Esophagus squamous epithelium (tissue), 5 donors: ENCODE results near the gene ATP10B. TPM values are rescaled to one million over a fixed set of nuclear protein-coding genes. Genes with fewer than 3 reads are reported as not detected.

Source experiments
- DNase-seq: peaks from one replicate; lab custom pipeline; 2025; lab: John Stamatoyannopoulos, UW
- H3K27ac ChIP-seq, 4 donors: fragments of 200-600 bp; sonication (generic); one replicate each; pipeline ENCODE4 v1.5.1; 2016 to 2019; ENCODE audit warnings: mild to moderate bottlenecking in 1 of 4
- H3K27me3 ChIP-seq, 4 donors: fragments of 200-600 bp; sonication (generic); 1 replicate in 3 of 4; 2 replicates in 1 of 4; pipeline versions ENCODE4 v1.5.1 to v1.6.0; 2017 to 2021; ENCODE audit warnings: antibody characterized with exemption in 1 of 4
- H3K36me3 ChIP-seq, 3 donors: fragments of 200-600 bp; sonication (generic); one replicate each; pipeline ENCODE4 v1.5.1; 2016 to 2019
- H3K4me1 ChIP-seq, 3 donors: fragments of 200-600 bp; sonication (generic); one replicate each; pipeline ENCODE4 v1.5.1; 2017 to 2019
- H3K4me3 ChIP-seq, 4 donors: fragments of 200-600 bp; sonication (generic); 1 replicate in 3 of 4; 2 replicates in 1 of 4; pipeline ENCODE4 v1.5.1; 2016 to 2019; ENCODE audit warnings: mild to moderate bottlenecking in 2 of 4, moderate library complexity in 1 of 4
- H3K9me3 ChIP-seq, 3 donors: fragments of 200-600 bp; sonication (generic); one replicate each; pipeline ENCODE4 v1.5.1; 2016 to 2019
- CTCF ChIP-seq, 6 experiments: fragments of 450-650 bp in 4 of 6; fragments of 200-600 bp in 2 of 6; sonication (generic) in 2 of 6; IDR thresholded peaks; one replicate each; pipeline ENCODE4 v1.5.1; 2016 to 2019; ENCODE audit warnings: antibody characterized with exemption in 6 of 6, mild to moderate bottlenecking in 4 of 6, moderate library complexity in 4 of 6
- POLR2A ChIP-seq, 4 donors: fragments of 450-650 bp; IDR thresholded peaks; one replicate each; pipeline ENCODE4 v1.6.1; 2017; ENCODE audit warnings: antibody characterized with exemption in 4 of 4, mild to moderate bottlenecking in 4 of 4, moderate library complexity in 3 of 4
- WGBS, 2 donors: methylation state at CpG; one replicate each; pipeline ENCODE4 v1.1.5; 2018; 5-methylcytosine and 5-hydroxymethylcytosine counted together
- intact Hi-C: fragments of 100-400 bp; cut with DNase I; formaldehyde crosslinking; loops from one replicate; pipeline ENCODE4 v1.15.0; 2022
- total RNA-seq, 4 donors: library from RNA; depleted of rRNA; stranded (reverse); fragments of >200 nt; gene quantifications; one replicate each; pipeline ENCODE4 v1.1.0, GENCODE V29; 2016
- donor health status: DM: yes; HTN: yes; CAD: no.

Gene ATP10B
- total RNA-seq, 4 donors from 2014 or later = 6.1 to 26.6 (median 14.4) TPM

- no peaks in the 10 kb centered on the region for H3K9me3 ChIP-seq
- intact Hi-C loops = no loop called here
- H3K27ac ChIP-seq = no peak overlapping the region
- 20 to 38% methylated on average over 1 of the region's 1 CpG for WGBS, 2 donors
- H3K4me3 ChIP-seq = no peak overlapping the region
- TF ChIP-seq POLR2A (IDR thresholded peaks at IDR 0.05) (no peak), CTCF (IDR thresholded peaks at IDR 0.05) (no peak)
- H3K4me1 ChIP-seq = no peaks in the 10 kb centered on the region
- no peak for DNase-seq
- H3K27me3 ChIP-seq = no peaks in the 10 kb centered on the region
- H3K36me3 ChIP-seq = no peaks in the 10 kb centered on the region
Observed at GRCh38 chr5:160539431-160539830, 312.6 kb downstream of the ATP10B start.

GRCh38 chr5:160537940-160538339, 314.1 kb downstream of the ATP10B start:
- H3K27ac ChIP-seq = no peak overlapping the region
- 94 to 100% methylated on average over 1 to 2 of the region's 4 CpGs for WGBS, 2 donors
- H3K9me3 ChIP-seq = no peaks in the 10 kb centered on the region
- H3K4me1 ChIP-seq = no peaks in the 10 kb centered on the region
- intact Hi-C loops = no loop called here
- TF ChIP-seq POLR2A (IDR thresholded peaks at IDR 0.05) (no peak), CTCF (IDR thresholded peaks at IDR 0.05) (no peak)
- no peak for DNase-seq
- no peak overlapping the region for H3K4me3 ChIP-seq
- H3K36me3 ChIP-seq = no peaks in the 10 kb centered on the region
- H3K27me3 ChIP-seq = no peaks in the 10 kb centered on the region

DNA sequence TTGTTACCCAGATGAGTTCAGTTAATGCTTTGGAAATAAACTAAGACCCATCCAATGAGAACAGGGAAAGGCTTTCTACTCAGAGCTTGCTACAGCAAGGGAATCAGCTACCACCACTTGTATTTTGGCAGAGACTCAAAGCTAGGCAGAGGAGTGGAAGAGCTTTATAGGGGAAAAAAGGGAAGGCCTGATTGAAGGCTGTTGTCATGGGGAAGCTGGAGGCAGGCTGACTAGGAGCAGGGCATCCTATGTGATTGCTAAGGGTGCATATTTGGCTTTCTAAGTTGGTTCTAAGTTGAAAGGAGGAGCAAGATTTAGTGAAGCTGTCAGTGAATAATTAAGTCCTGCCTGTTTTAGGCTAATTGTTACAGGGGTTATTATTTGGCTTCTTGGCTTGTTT, 314.9 kb downstream of the ATP10B start:
- Histone ChIP-seq H3K27me3 (no peaks in the 10 kb centered on the region), H3K36me3 (no peaks in the 10 kb centered on the region), H3K4me3 (no peak overlapping the region), H3K4me1 (no peaks in the 10 kb centered on the region), H3K27ac (no peak overlapping the region), H3K9me3 (no peaks in the 10 kb centered on the region)
- no peak for TF ChIP-seq POLR2A (IDR thresholded peaks at IDR 0.05)
- TF ChIP-seq CTCF (IDR thresholded peaks at IDR 0.05) = no peak
- no peak for DNase-seq
- intact Hi-C loops = no loop called here

DNA sequence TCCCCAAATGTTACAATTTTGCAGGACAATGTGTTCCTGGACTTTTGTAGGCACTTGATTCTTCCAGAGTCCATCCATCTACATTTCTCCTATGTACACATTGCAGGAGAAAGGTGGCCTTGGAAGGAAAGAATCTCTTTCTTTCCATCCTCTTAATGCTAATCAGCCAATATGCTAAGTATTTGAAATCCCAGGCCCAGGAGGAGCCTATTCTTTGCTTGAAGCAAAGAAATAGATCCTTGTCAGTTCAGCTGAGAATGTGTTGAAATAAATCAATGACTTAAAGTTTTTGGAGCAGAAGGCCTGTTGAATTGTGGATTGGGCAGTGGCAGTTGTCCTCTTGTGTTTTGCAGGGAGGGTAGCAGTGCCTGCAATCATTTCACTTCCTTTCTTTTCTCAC, 317.1 kb downstream of the ATP10B start:
- no peaks in the 10 kb centered on the region for H3K27me3 ChIP-seq
- H3K36me3 ChIP-seq = no peaks in the 10 kb centered on the region
- no peaks in the 10 kb centered on the region for H3K9me3 ChIP-seq
- H3K4me1 ChIP-seq = no peaks in the 10 kb centered on the region
- H3K27ac ChIP-seq = no peak overlapping the region
- intact Hi-C loops = no loop called here
- no peak for DNase-seq
- TF ChIP-seq CTCF (IDR thresholded peaks at IDR 0.05) = no peak
- no peak for TF ChIP-seq POLR2A (IDR thresholded peaks at IDR 0.05)
- H3K4me3 ChIP-seq = no peak overlapping the region

DNA sequence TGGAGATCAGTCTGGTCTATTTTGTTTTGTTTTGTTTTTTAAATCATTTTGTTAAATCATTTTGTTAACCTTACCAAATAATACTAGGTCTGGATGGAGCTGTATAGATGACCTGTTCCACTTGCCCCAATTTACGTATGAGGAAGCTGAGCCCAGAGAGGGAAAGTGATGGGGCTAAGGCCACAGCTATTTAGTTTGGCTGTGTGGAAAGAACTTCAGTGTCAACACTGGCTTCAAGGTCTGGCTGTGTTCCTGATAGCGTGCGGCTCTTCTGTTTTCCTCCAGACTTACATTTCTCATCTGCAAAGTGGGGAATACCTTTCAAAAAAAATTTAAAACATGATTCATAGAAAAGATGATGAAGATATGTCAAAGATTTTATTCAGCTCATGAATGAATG, 317.9 kb downstream of the ATP10B start:
- Histone ChIP-seq H3K4me1 (no peaks in the 10 kb centered on the region), H3K9me3 (no peaks in the 10 kb centered on the region), H3K36me3 (no peaks in the 10 kb centered on the region), H3K27me3 (no peaks in the 10 kb centered on the region), H3K4me3 (no peak overlapping the region), H3K27ac (no peak overlapping the region)
- no peak for TF ChIP-seq POLR2A (IDR thresholded peaks at IDR 0.05)
- no peak for TF ChIP-seq CTCF (IDR thresholded peaks at IDR 0.05)
- WGBS, 2 donors = 88 to 94% methylated on average over 3 of the region's 3 CpGs
- no peak for DNase-seq
- intact Hi-C loops = no loop called here
